ENCODE measurements around the gene SAAL1.

The SAAL1 gene

DNA sequence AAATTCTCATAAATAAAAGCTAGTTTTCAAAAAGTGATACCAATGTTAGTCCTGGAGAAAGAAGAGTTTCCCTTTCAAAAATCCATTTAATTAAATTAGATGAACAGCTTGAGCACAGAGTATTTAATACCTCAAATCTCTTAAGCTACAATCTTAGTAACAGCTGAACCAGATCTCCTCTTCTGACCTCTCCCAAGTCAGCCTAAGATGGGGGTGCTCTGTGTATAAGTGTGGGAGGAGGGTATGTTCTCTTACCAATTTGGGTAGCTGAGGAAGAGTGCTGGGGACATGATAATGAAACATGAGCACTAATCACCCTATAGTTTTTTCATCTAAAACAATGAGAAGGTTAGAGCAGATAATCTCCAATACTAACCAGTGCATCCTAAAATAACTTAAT is 69.4 kb downstream of the SAAL1 start:
- Histone ChIP-seq H3K27me3 (replicated peaks; ENCODE audit: control insufficient read depth, insufficient read depth, low read length) (no peaks in the 10 kb centered on the region), H3K36me3 (ENCODE audit: control insufficient read depth, insufficient read depth, low read length) (no peaks in the 10 kb centered on the region), H3K4me3 (replicated peaks; ENCODE audit: low read depth, low read length) (no peak overlapping the region)
- TF ChIP-seq, protein P1, sequence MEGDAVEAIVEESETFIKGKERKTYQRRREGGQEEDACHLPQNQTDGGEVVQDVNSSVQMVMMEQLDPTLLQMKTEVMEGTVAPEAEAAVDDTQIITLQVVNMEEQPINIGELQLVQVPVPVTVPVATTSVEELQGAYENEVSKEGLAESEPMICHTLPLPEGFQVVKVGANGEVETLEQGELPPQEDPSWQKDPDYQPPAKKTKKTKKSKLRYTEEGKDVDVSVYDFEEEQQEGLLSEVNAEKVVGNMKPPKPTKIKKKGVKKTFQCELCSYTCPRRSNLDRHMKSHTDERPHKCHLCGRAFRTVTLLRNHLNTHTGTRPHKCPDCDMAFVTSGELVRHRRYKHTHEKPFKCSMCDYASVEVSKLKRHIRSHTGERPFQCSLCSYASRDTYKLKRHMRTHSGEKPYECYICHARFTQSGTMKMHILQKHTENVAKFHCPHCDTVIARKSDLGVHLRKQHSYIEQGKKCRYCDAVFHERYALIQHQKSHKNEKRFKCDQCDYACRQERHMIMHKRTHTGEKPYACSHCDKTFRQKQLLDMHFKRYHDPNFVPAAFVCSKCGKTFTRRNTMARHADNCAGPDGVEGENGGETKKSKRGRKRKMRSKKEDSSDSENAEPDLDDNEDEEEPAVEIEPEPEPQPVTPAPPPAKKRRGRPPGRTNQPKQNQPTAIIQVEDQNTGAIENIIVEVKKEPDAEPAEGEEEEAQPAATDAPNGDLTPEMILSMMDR (IDR thresholded peaks at IDR 0.05; ENCODE audit: insufficient read depth, low read length, poor library complexity, severe bottlenecking) = no peak
- no peak for DNase-seq (ENCODE audit: extremely low read depth, insufficient read length)
